IPS-11a (cell line): Measurements from ENCODE around the gene TRPC3.
A peak's percentile ranks its signal among the peaks of the same experiment; 100 is the strongest.

Experiments used
- H3K4me3 ChIP-seq: one replicate; pipeline ENCODE4 v1.5.1; 2013; ENCODE audit warnings: low read depth, low read length, control low read depth

The TRPC3 gene

GRCh38 chr4:121951521-121952110 is at the start of gene TRPC3:
TRPC3 (minus strand) TSS chr4:121952060; CDS start chr4:121951680, 380 bp downstream.
- peak within 1 kb of the TSS; percentile 47 for H3K4me3 ChIP-seq

GRCh38 chr4:122000849-122001248 is 49.0 kb upstream of the TRPC3 start:
- no peak overlapping the region for H3K4me3 ChIP-seq

- H3K4me3 ChIP-seq, result no peak overlapping the region
Measured at GRCh38 chr4:121998024-121998423, 46.2 kb upstream of the TRPC3 start.

GRCh38 chr4:121995790-121996537 is 44.1 kb upstream of the TRPC3 start:
- no peak overlapping the region for H3K4me3 ChIP-seq

GRCh38 chr4:121991968-121992367 is 40.1 kb upstream of the TRPC3 start:
- H3K4me3 ChIP-seq, result no peak overlapping the region

- no peak overlapping the region for H3K4me3 ChIP-seq
Measured at GRCh38 chr4:121990489-121990888, 38.6 kb upstream of the TRPC3 start.

- no peak overlapping the region for H3K4me3 ChIP-seq
Measured at GRCh38 chr4:121989715-121990114, 37.9 kb upstream of the TRPC3 start.

- H3K4me3 ChIP-seq, result no peak overlapping the region
Measured at GRCh38 chr4:121988950-121989349, 37.1 kb upstream of the TRPC3 start.

GRCh38 chr4:121980643-121981042 is 28.8 kb upstream of the TRPC3 start:
- no peak overlapping the region for H3K4me3 ChIP-seq

- no peak overlapping the region for H3K4me3 ChIP-seq
Measured at GRCh38 chr4:121978172-121978516, 26.3 kb upstream of the TRPC3 start.

GRCh38 chr4:121977251-121978171 is 25.7 kb upstream of the TRPC3 start:
- no peak overlapping the region for H3K4me3 ChIP-seq

- H3K4me3 ChIP-seq, result no peak overlapping the region
Measured at GRCh38 chr4:121975784-121976183, 23.9 kb upstream of the TRPC3 start.

GRCh38 chr4:121973816-121974215 is 22.0 kb upstream of the TRPC3 start:
- H3K4me3 ChIP-seq, result no peak overlapping the region

GRCh38 chr4:121968859-121969258 is 17.0 kb upstream of the TRPC3 start:
- H3K4me3 ChIP-seq, result no peak overlapping the region

- no peak overlapping the region for H3K4me3 ChIP-seq
Measured at GRCh38 chr4:121964958-121965357, 13.1 kb upstream of the TRPC3 start.

- H3K4me3 ChIP-seq, result no peak overlapping the region
Measured at GRCh38 chr4:121960818-121961217, 9.0 kb upstream of the TRPC3 start.

GRCh38 chr4:121958777-121959176 is 6.9 kb upstream of the TRPC3 start:
- H3K4me3 ChIP-seq, result no peak overlapping the region

- H3K4me3 ChIP-seq, result no peak overlapping the region
Measured at GRCh38 chr4:121957266-121957665, 5.4 kb upstream of the TRPC3 start.

- no peak overlapping the region for H3K4me3 ChIP-seq
Measured at GRCh38 chr4:121953860-121954259, 2.0 kb upstream of the TRPC3 start.

- peak overlapping the region; percentile 18 for H3K4me3 ChIP-seq
Measured at GRCh38 chr4:121952290-121952689, 430 bp upstream of the TRPC3 start.

- peak overlapping the region; percentile 47 for H3K4me3 ChIP-seq
Measured at GRCh38 chr4:121950680-121951520, 960 bp downstream of the TRPC3 start.
